ENCODE data around the gene MYH7B.

- TF ChIP-seq CTCF (IDR thresholded peaks at IDR 0.05) (no peak), ZFX (IDR thresholded peaks at IDR 0.05; ENCODE audit: borderline replicate concordance) (no peak)
These were observed 8.3 kb upstream of the MYH7B start for GRCh38 chr20:34947336-34947735.
